ENCODE measurements around the gene COMMD3.

COMMD3 gene

DNA sequence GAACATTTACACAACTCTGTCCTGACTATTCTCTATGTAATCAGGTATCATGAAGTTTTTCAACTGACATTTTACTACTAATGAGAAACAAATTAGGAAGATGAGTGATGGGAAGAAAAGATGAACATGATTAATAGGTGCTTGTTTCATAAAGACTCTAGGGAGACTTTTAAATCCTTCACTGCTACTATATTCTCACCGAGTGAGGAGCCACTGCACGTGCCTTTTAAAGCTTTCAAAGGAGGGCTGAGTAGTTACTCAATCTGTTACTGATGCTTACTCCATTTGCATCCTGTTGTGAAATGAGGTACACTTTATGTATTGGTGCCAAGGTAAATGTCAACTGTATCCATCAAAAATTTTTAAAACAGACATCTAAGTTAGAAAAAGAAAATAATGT, 1.3 kb upstream of the COMMD3 start:
- TF ChIP-seq, protein P1, sequence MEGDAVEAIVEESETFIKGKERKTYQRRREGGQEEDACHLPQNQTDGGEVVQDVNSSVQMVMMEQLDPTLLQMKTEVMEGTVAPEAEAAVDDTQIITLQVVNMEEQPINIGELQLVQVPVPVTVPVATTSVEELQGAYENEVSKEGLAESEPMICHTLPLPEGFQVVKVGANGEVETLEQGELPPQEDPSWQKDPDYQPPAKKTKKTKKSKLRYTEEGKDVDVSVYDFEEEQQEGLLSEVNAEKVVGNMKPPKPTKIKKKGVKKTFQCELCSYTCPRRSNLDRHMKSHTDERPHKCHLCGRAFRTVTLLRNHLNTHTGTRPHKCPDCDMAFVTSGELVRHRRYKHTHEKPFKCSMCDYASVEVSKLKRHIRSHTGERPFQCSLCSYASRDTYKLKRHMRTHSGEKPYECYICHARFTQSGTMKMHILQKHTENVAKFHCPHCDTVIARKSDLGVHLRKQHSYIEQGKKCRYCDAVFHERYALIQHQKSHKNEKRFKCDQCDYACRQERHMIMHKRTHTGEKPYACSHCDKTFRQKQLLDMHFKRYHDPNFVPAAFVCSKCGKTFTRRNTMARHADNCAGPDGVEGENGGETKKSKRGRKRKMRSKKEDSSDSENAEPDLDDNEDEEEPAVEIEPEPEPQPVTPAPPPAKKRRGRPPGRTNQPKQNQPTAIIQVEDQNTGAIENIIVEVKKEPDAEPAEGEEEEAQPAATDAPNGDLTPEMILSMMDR (IDR thresholded peaks at IDR 0.05; ENCODE audit: extremely low read depth, missing control alignments): no peak
- DNase-seq (ENCODE audit: low spot score): no peak

DNA sequence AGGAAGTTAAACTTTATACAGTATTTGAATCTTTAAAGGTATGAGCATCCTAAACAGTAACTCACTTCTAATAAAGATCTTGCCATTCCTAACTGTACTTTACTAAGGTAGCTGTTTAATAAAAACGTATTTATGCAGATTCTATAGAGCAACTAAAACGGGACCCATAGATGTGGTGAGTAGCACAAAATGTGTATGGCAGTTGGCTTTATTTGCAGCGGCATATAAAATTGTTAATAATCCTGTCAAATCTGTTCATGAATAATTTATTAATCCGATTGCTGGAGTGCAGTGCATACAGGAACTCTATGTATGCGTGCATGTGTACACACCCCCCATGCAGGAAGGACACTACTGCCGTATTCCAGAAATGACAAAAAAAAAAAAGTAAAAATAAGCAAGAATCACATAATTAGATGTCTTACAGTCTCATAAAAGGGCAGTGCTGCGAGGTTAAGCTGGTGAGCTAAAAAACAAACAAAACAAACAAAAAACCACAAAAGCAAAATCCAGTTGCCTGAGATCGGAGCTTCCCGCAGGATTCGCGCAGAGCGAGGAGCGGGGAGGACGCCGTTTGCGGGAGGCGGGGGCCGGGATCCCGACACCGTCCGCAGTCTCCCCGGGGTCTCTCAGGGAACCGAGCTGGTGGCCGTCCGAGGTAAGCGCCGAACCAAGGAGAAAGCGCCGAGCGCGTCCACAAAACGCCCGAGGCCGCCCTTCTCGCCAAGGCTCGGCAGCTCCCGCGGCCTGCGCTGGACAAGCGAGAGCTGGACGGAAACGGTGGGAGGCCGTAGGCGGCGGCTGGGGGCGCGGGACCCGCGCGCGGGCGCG, 518 bp upstream of the COMMD3 start:
- DNase-seq (ENCODE audit: low spot score): no peak
- TF ChIP-seq, protein P1 (IDR thresholded peaks at IDR 0.05; ENCODE audit: extremely low read depth, missing control alignments): no peak

DNA sequence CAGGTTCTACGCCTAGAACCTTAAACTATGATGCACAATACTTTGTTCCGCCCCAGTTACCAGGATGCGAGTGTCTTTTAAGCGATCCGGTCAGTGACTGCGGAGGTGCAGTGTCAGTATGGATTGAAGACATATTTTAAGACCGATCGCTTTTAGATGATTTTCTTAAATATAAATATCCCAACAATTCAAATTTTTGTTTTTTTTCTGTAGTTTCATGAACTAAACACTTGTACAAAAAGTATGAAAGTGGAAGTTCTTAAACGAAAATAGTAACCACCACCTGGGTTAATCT, 835 bp downstream of the COMMD3 start:
- peak; percentile 60 for DNase-seq (ENCODE audit: low spot score)
- TF ChIP-seq, protein P1 (IDR thresholded peaks at IDR 0.05; ENCODE audit: extremely low read depth, missing control alignments): no peak

DNA sequence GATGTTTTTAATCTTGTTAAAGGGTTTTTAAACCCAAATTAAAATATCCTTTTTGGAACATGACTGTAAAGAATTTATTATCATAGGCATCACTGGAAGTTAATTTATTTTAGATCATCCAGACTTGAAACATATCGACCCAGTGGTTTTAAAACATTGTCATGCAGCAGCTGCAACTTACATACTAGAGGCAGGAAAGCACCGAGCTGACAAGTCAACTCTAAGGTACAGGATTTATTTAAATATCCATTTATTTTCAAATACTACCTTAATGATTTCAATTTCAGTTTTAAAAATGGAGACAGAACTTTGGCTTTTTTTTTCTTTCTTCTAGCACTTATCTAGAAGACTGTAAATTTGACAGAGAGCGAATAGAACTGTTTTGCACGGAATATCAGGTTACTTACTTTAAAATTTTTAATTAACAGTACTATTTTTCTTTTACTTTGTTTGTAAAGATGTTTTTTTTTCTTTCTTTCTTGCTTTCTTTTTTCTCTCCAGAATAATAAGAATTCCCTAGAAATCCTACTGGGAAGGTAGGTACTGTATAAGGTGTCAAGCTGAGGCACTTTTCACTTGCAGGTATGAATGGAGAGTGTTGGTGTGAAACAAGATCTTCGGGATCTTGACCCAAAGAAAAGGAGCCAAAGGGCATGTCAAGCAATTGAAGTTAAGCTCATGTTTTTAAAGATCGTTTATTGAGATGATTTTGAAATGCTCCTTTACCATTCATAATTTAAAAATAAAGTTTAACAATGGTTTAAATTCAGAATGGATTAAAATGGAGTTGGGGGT, 1.8 kb downstream of the COMMD3 start:
- peak; percentile 22 for DNase-seq (ENCODE audit: low spot score)
- TF ChIP-seq, protein P1 (IDR thresholded peaks at IDR 0.05; ENCODE audit: extremely low read depth, missing control alignments): no peak

DNA sequence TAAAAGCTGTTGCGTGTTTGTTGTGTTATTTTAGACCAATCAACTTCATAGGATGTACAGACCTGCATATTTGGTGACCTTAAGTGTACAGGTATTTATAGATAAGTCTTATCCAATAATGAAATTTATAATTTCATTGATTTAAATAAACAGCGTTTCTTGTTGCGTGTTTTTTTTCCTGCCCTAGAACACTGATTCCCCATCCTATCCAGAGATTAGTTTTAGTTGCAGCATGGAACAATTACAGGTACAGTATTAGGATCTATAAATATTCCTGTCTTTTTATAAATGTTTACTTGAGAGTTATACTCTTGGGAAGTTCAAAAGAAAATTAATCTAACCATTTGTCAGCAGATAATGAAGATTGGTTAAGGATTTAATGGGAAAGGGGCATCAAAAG, 2.6 kb downstream of the COMMD3 start:
- DNase-seq (ENCODE audit: low spot score): no peak
- TF ChIP-seq, protein P1 (IDR thresholded peaks at IDR 0.05; ENCODE audit: extremely low read depth, missing control alignments): no peak

DNA sequence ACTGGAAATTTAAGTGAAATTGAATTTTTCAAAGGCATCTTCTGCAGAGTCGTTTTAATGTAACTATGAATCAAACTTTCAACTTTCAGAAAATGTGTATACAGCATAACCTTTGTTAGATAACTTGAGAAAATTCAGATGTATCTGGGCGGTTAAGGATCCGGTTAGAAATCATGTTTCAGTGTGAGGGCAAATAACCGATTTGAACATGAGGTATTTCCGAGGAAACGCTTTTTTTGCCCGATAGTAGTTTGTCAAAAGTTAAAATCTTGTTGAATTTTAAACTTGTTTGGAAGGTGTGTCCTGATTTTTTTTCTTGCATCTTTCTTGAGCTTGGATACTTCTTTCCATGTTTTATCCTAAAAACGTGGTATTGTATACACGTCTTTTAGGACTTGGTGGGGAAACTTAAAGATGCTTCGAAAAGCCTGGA, 3.4 kb downstream of the COMMD3 start:
- no peak for DNase-seq (ENCODE audit: low spot score)
- TF ChIP-seq, protein P1 (IDR thresholded peaks at IDR 0.05; ENCODE audit: extremely low read depth, missing control alignments): no peak

DNA sequence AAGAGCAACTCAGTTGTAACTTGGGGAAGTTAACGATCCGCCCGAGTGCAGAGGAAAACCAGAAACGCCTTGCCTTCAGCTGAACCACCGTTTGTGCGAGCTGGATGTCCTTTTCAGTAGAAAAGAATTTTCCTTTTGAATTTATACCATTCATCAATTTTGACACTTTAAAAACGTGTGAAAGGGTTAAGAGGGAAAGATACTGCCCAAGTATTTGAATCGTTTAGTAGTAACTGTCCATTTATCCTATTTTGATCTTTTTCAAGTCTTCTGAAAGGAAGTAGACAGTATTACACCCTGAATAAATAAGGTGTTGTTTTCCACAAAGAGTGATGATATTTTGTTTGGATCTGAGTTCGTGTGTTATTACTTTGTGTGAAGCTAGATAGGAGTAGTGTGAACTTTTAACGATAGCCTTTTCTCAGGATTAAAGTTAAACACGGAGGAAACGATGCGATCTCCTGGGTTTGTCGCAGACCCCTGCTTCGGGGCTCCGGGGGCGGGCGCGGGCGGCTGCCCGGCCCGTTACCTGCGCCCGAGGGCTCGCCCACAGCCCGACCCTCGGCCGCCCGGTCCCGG, 3.9 kb downstream of the COMMD3 start:
- TF ChIP-seq, protein P1 (IDR thresholded peaks at IDR 0.05; ENCODE audit: extremely low read depth, missing control alignments): no peak
- DNase-seq (ENCODE audit: low spot score): no peak
